22Rv1 (cell line): ENCODE measurements around the gene PLA2G5.

Experiments used
- H3K27ac ChIP-seq: fragments of 450-650 bp; 2 replicates; pipeline ENCODE4 v1.5.1; 2017
- ZFX ChIP-seq: fragments of 450-650 bp; IDR thresholded peaks from 2 replicates; pipeline ENCODE4 v1.6.1; 2017; ENCODE audit warnings: antibody characterized with exemption, borderline replicate concordance
- TF ChIP-seq, protein P1 (sequence below): fragments of 450-650 bp; IDR thresholded peaks from 2 replicates; pipeline ENCODE4 v1.5.1; 2017; ENCODE audit warnings: mild to moderate bottlenecking

Gene PLA2G5

DNA sequence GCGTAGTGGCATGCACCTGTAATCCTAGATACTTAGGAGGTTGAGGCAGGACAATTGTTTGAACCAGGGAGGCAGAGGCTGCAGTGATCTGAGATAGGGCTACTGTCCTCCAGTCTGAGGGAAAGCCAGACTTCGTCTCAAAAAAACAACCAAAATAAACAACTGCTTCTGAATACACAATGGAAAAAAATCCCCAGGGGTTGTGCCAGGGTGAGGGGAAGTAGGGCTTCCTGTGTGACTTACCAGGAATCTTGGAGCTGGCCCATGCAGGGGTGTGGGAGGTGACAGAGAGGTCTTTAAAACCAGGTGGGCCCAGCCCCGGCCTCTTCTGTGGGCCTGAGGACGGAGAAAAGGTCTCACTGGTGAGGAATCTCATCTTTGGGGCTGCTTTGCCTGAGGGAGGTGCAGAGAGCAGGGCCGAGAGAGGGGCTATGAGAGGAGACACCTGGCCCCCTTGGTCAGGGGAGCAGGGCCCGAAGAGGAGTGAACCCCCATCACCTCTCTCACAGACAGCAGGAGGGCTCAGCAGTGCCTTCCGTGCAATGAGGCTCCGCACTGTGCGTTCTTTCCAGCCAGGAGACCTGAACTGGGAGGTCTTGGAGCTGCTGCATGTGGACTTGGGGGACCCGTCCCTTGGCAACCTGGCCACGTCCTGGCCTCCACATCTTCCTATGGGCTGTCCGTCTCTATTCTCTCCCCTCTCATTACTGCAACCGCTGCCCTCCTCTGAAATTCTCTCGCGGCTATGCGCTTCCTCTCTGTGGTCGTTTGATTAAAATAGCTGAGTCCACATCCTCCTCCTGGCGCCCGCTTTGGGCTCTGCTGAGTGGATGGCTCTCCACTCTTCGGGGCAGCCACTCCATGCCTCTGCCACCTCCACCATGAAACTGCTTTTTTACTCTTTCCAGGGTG lies 10.7 kb downstream of the PLA2G5 start:
- no peak for TF ChIP-seq ZFX
- TF ChIP-seq, protein P1, sequence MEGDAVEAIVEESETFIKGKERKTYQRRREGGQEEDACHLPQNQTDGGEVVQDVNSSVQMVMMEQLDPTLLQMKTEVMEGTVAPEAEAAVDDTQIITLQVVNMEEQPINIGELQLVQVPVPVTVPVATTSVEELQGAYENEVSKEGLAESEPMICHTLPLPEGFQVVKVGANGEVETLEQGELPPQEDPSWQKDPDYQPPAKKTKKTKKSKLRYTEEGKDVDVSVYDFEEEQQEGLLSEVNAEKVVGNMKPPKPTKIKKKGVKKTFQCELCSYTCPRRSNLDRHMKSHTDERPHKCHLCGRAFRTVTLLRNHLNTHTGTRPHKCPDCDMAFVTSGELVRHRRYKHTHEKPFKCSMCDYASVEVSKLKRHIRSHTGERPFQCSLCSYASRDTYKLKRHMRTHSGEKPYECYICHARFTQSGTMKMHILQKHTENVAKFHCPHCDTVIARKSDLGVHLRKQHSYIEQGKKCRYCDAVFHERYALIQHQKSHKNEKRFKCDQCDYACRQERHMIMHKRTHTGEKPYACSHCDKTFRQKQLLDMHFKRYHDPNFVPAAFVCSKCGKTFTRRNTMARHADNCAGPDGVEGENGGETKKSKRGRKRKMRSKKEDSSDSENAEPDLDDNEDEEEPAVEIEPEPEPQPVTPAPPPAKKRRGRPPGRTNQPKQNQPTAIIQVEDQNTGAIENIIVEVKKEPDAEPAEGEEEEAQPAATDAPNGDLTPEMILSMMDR: no peak
- no peak overlapping the region for H3K27ac ChIP-seq

DNA sequence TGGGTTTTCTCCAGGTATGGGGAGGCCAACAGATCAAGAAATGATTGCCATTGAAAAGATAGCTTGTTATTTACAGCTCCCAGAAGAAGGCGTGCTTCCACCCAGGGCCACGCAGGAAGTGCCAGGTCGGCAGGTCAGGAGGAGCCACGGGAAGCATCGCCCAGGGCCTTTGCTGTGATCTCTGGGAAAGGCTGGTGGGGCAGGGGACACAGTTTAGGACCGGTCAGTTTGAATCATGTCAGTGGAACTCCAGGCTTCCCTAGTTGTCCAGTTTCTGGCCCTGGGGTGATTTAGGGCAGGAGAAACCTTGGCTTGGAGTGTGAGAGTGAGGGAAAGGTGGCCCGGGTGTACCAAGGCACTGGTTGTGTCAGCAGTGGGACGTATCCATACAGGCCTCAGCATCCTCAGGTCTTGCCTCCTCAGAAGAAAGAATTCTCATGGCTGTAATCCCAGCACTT lies 11.4 kb downstream of the PLA2G5 start:
- no peak overlapping the region for H3K27ac ChIP-seq
- no peak for TF ChIP-seq ZFX
- TF ChIP-seq, protein P1: no peak

DNA sequence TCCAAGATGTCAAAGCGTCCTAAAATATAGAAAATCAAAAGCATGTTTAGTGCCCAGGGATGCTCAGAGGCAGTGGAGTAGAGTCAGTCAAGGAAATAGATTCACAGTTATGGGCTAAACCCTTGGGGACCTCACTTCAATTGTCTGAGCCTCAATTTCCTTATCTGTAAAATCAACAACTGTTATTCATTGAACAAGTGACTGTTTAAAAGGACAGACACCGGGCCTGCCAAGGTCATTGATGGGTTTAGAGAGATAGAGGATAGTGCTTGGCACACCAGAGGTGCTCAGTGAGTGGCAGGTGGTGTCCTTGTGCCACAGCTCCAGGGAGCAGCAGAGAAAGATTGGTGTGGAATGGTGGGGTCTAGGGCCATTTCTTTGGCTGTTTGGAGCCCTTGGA lies 12.8 kb downstream of the PLA2G5 start:
- TF ChIP-seq, protein P1: no peak
- TF ChIP-seq ZFX: no peak
- no peak overlapping the region for H3K27ac ChIP-seq

DNA sequence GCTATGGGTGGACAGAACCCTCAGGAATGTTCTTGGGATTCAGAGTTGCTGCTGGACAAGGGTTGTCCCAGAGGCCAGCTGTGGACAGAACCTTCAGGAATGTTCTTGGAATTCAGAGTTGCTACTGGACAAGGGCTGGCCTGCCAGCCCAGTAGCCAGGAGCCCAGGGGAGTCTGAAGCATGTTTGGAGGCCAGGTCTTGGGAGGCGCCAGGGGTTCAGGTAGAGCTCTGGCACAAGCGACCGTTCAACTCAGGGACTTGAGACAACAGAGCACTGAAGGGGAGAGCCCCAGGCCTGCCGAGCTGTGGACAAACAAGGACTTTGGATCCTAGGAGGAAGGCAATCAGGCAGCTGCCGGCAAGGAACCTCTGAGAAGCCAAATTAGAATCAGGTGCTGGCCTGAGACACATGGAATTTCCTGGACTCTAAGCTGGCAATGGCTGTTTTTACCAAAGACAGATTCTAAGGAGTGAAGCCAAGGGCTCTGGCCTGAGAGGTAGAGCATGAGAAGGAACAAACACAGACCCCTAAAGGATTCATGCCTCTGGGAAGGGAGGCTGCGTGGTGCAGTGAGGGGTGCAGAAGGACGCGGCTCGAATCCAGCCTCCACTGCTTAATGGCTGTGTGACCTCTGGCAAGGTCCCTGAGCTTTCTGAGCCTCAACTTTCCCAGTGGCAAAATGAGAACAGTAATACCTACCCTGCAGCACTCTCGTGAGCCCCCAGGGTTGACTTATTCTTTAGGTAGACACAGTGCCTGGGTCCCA lies 13.4 kb downstream of the PLA2G5 start:
- no peak for TF ChIP-seq ZFX
- TF ChIP-seq, protein P1: no peak
- H3K27ac ChIP-seq: no peak overlapping the region

DNA sequence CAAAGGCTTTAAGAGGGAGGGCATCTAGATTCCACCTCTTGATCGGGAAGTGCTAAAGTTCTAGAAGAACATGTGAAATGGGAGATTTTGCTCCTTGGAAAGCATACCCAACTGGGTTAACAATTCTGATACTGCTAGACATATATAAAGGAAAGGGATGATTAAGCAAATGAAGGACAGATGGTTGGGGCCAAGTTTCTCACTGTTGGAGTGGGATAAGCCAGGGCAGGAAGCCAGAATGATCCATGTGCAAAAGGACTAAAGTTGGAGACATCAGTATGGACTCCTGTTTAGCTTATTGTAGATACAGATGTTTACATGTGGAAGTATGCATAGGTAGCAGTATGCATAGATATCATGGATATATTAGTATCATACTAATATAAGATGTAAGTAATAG lies 16.8 kb downstream of the PLA2G5 start:
- no peak overlapping the region for H3K27ac ChIP-seq
- no peak for TF ChIP-seq ZFX
- TF ChIP-seq, protein P1: no peak

DNA sequence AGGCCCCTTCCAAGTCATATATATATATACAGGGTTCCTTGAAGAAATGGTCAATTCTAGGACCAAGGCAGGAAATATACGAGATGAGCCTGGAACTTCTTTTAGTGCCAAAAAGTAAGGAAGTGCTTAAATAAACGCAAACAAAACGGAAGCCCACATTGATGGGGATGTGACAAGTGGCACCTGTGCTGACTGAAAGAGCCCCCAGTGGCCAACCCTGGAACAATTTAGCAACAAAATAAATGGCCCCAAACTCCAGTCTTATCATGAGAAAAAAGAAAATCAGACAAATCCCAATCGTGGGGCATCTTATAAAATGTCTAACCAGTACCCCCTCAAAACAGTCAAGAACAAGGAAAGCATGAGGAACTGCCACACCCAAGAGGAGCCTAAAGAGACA lies 17.7 kb downstream of the PLA2G5 start:
- no peak overlapping the region for H3K27ac ChIP-seq
- TF ChIP-seq ZFX: no peak
- TF ChIP-seq, protein P1: peak; percentile 36
